ENCODE data around the gene DUOXA1. TPM values are rescaled to one million over a fixed set of nuclear protein-coding genes. Genes with fewer than 3 reads are reported as not detected.

Gene DUOXA1
- total and polyA plus RNA-seq, 2 donors (not counting 1 experiment from before 2014, with no cell fraction given): 0.03 to 0.74 TPM

- POLR2A ChIA-PET: interaction anchor here (0.5 kb wide), 1 partner anchor 111 kb away, joined by 4 read pairs; no protein-coding TSS in a partner anchor
Measured at GRCh38 chr15:45163508-45163856, 33.8 kb upstream of the DUOXA1 start.

More at GRCh38 chr15:45163508-45163856, 33.8 kb upstream of the DUOXA1 start:
- ATAC-seq (ENCODE audit: low read depth) (no peak), DNase-seq (no peak)
- H4K20me1 ChIP-seq (ENCODE audit: control insufficient read depth, insufficient read depth, low read length, poor library complexity, severe bottlenecking): peaks cover 17% of the 10 kb centered on the region
- intact Hi-C loops (cut with micrococcal nuclease): loop anchor here (1.0 to 2.0 kb wide), 3 partner anchors 105 to 294 kb away; no protein-coding TSS in a partner anchor
- no peak overlapping the region for H3K4me3 ChIP-seq (ENCODE audit: control extremely low read depth in 1 of 5, extremely low read depth in 1 of 5, insufficient read depth in 1 of 5, low read depth in 2 of 5, low read length in 4 of 5)
- H3K4me1 ChIP-seq (ENCODE audit: control insufficient read depth in 2 of 2, insufficient read depth in 2 of 2, low read length in 2 of 2): peaks cover 12 to 32% of the 10 kb centered on the region in 2 donors
- H3K4me2 ChIP-seq (replicated peaks; ENCODE audit: low read depth, low read length, poor library complexity, severe bottlenecking): no peak overlapping the region
- no peaks in the 10 kb centered on the region for H3K27me3 ChIP-seq (replicated peaks in 1 of 4; ENCODE audit: control extremely low read depth in 1 of 4, control insufficient read depth in 3 of 4, insufficient read depth in 4 of 4, low read length in 3 of 4)
- no peak overlapping the region for H3K9ac ChIP-seq (ENCODE audit: low read length)
- no peak overlapping the region for H3K27ac ChIP-seq (ENCODE audit: low read length in 2 of 2)
- Mint-ChIP-seq H3K9me3 (ENCODE audit: insufficient read depth) (no peaks in the 10 kb centered on the region), H3K27ac (no peak overlapping the region), H3K4me3 (no peak overlapping the region), H3K27me3 (no peaks in the 10 kb centered on the region), H3K4me1 (peaks cover 18% of the 10 kb centered on the region)
- no peaks in the 10 kb centered on the region for H3K36me3 ChIP-seq (replicated peaks in 1 of 2; ENCODE audit: control extremely low read depth in 1 of 2, control insufficient read depth in 1 of 2, extremely low read depth in 1 of 2, insufficient read depth in 2 of 2, low read length in 1 of 2)
- peaks cover 44% of the 10 kb centered on the region for H3K79me2 ChIP-seq (ENCODE audit: control insufficient read depth, insufficient read depth, low read length)
- CTCF ChIA-PET: interaction anchor here (0.7 to 8.5 kb wide), 45 partner anchors 9 to 448 kb away, joined by 3 to 128 read pairs (median 4); partner anchors contain the start of genes BLOC1S6 and SHF
- no peak overlapping the region for H2AFZ ChIP-seq (ENCODE audit: insufficient read depth, low read depth, low read length, poor library complexity, severe bottlenecking)
- H3K9me3 ChIP-seq (ENCODE audit: control extremely low read depth in 1 of 3, control insufficient read depth in 2 of 3, insufficient read depth in 1 of 3, low read length in 2 of 3): no peaks in the 10 kb centered on the region
- 94% methylated on average over 9 of the region's 9 CpGs for WGBS (ENCODE audit: insufficient coverage)
- TF ChIP-seq CTCF (IDR thresholded peaks at IDR 0.05) (no peak), EZH2 (IDR thresholded peaks at IDR 0.05; ENCODE audit: borderline replicate concordance, insufficient read depth, low read depth, low read length, poor library complexity, severe bottlenecking) (no peak)
